Neural cell (in vitro differentiated cells): ENCODE data around the gene ATP2B2. TPM values are rescaled to one million over a fixed set of nuclear protein-coding genes. Genes with fewer than 3 reads are reported as not detected.

Source experiments
- H2AFZ ChIP-seq: fragments of 200-600, 300-800 bp; sonication (generic), shearing (Covaris generic); 2 replicates; pipeline ENCODE4 v1.6.0; 2014; ENCODE audit warnings: low read depth, mild to moderate bottlenecking, antibody characterized with exemption, low read length, moderate library complexity
- H3F3A ChIP-seq: fragments of 200-600 bp; shearing (Covaris generic); 2 replicates; pipeline ENCODE4 v1.6.1; 2016; ENCODE audit warnings: mild to moderate bottlenecking, moderate library complexity, mixed read lengths, antibody characterized with exemption, low read length; ENCODE audit not compliant: insufficient read depth, poor library complexity, severe bottlenecking
- H3K27ac ChIP-seq: fragments of 200-600, 300-800 bp; sonication (generic), shearing (Covaris generic); 2 replicates; pipeline ENCODE4 v1.5.1; 2014; ENCODE audit warnings: mild to moderate bottlenecking, low read length, moderate library complexity
- H3K27me3 ChIP-seq: fragments of 300-800, 200-600 bp; sonication (generic), shearing (Covaris generic); 2 replicates; pipeline ENCODE4 v1.6.0; 2014; ENCODE audit warnings: mild to moderate bottlenecking, low read depth, low read length, moderate library complexity; ENCODE audit not compliant: insufficient read depth
- H3K36me3 ChIP-seq: fragments of 300-800, 200-600 bp; sonication (generic), shearing (Covaris generic); 2 replicates; pipeline ENCODE4 v1.5.1; 2014; ENCODE audit warnings: mild to moderate bottlenecking, antibody characterized with exemption, low read length, moderate library complexity; ENCODE audit not compliant: insufficient read depth
- H3K4me2 ChIP-seq: fragments of 300-800, 200-600 bp; sonication (generic), shearing (Covaris generic); 2 replicates; pipeline ENCODE4 v1.6.0; 2014; ENCODE audit warnings: mild to moderate bottlenecking, low read length
- H3K4me3 ChIP-seq: fragments of 300-800, 200-600 bp; sonication (generic), shearing (Covaris generic); 2 replicates; pipeline ENCODE4 v1.5.1; 2014; ENCODE audit warnings: mild to moderate bottlenecking, low read length, moderate library complexity
- H3K79me2 ChIP-seq: fragments of 200-600 bp; shearing (Covaris generic); replicated peaks from 2 replicates; pipeline ENCODE4 v1.6.0; 2014; ENCODE audit warnings: mild to moderate bottlenecking, low read length, moderate library complexity; ENCODE audit not compliant: insufficient read depth
- H3K9ac ChIP-seq: fragments of 300-800, 200-600 bp; sonication (generic), shearing (Covaris generic); 2 replicates; pipeline ENCODE4 v1.6.1; 2016; ENCODE audit warnings: mild to moderate bottlenecking, low read length, mixed read lengths
- H3K9me2 ChIP-seq: fragments of 200-600 bp; shearing (Covaris generic); 2 replicates; pipeline ENCODE4 v1.6.1; 2016; ENCODE audit warnings: mild to moderate bottlenecking, low read length, mixed read lengths; ENCODE audit not compliant: insufficient read depth
- H3K9me3 ChIP-seq: fragments of 200-600, 300-800 bp; sonication (generic), shearing (Covaris generic); 2 replicates; pipeline ENCODE4 v1.6.1; 2016; ENCODE audit warnings: mild to moderate bottlenecking, mixed run types, low read length, moderate library complexity, mixed read lengths
- H4K20me1 ChIP-seq: fragments of 200-600 bp; shearing (Covaris generic); 2 replicates; pipeline ENCODE4 v1.6.1; 2016; ENCODE audit warnings: mild to moderate bottlenecking, mixed run types; ENCODE audit not compliant: insufficient read depth
- EP300 ChIP-seq: fragments of 450-650 bp; conservative IDR thresholded peaks from 2 replicates; pipeline ENCODE4 v1.6.1; 2014; ENCODE audit warnings: antibody characterized with exemption, mild to moderate bottlenecking, moderate library complexity; ENCODE audit not compliant: poor library complexity, severe bottlenecking
- EZH2 ChIP-seq: fragments of 200-600, 300-800 bp; shearing (Covaris generic), sonication (generic); IDR thresholded peaks from 2 replicates; pipeline ENCODE4 v1.6.1; 2014; ENCODE audit warnings: antibody characterized with exemption, low read length, borderline replicate concordance, mild to moderate bottlenecking; ENCODE audit not compliant: insufficient read depth, poor library complexity, severe bottlenecking
- MXI1 ChIP-seq: fragments of 450-650 bp; conservative IDR thresholded peaks from 2 replicates; pipeline ENCODE4 v1.6.1; 2014; ENCODE audit warnings: antibody characterized with exemption, mild to moderate bottlenecking; ENCODE audit not compliant: poor library complexity, severe bottlenecking
- POLR2AphosphoS5 ChIP-seq: IDR thresholded peaks from 2 replicates; pipeline ENCODE4 v1.6.1; 2012
- RAD21 ChIP-seq: fragments of 450-650 bp; conservative IDR thresholded peaks from 2 replicates; pipeline ENCODE4 v1.6.1; 2014; ENCODE audit warnings: antibody characterized with exemption, mild to moderate bottlenecking, moderate library complexity
- SMC3 ChIP-seq: fragments of 450-650 bp; conservative IDR thresholded peaks from 2 replicates; pipeline ENCODE4 v1.6.1; 2014; ENCODE audit warnings: antibody characterized with exemption, mild to moderate bottlenecking, moderate library complexity; ENCODE audit not compliant: poor library complexity
- TAF1 ChIP-seq: IDR thresholded peaks from 2 replicates; pipeline ENCODE4 v1.6.1; 2012; ENCODE audit warnings: low read depth
- polyA plus RNA-seq: library from polyadenylated mRNA; depleted of rRNA; stranded (reverse); fragments of >200 nt; gene quantifications from 2 replicates; pipeline ENCODE4 v1.2.3, GENCODE V29; 2014
- TF ChIP-seq, protein P1 (sequence below): fragments of 450-650 bp; IDR thresholded peaks from 2 replicates; pipeline ENCODE4 v1.5.1; 2014; ENCODE audit warnings: antibody characterized with exemption, mild to moderate bottlenecking, moderate library complexity; ENCODE audit not compliant: poor library complexity, severe bottlenecking
- TF ChIP-seq, protein P2 (sequence below): IDR thresholded peaks from 2 replicates; pipeline ENCODE4 v1.6.1; 2012; ENCODE audit warnings: borderline replicate concordance

The ATP2B2 gene
- polyA plus RNA-seq, 1 donor from 2014 or later: 8.3 TPM

DNA sequence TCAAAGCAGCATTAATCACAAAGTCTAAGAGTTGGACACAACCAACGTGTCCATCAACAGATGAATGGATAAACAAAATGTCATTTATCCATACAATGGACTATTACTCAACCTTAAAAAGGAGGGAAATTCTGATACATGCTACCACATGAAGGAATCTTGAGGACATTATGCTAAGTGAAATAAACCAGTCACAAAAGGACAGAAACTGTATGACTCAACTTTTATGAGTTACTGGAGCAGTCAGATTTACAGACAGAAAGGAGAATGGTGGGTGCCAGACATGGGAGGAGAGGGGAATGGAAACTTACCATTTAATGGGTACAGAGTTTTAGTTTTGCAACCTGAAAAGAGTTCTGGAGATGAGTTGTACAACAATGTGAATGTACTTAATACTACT, 141.5 kb downstream of the ATP2B2 start:
- TF ChIP-seq MXI1: no peak
- TF ChIP-seq EP300: no peak
- no peak for TF ChIP-seq RAD21
- TF ChIP-seq SMC3: no peak
- no peak for TF ChIP-seq TAF1
- TF ChIP-seq, protein P1, sequence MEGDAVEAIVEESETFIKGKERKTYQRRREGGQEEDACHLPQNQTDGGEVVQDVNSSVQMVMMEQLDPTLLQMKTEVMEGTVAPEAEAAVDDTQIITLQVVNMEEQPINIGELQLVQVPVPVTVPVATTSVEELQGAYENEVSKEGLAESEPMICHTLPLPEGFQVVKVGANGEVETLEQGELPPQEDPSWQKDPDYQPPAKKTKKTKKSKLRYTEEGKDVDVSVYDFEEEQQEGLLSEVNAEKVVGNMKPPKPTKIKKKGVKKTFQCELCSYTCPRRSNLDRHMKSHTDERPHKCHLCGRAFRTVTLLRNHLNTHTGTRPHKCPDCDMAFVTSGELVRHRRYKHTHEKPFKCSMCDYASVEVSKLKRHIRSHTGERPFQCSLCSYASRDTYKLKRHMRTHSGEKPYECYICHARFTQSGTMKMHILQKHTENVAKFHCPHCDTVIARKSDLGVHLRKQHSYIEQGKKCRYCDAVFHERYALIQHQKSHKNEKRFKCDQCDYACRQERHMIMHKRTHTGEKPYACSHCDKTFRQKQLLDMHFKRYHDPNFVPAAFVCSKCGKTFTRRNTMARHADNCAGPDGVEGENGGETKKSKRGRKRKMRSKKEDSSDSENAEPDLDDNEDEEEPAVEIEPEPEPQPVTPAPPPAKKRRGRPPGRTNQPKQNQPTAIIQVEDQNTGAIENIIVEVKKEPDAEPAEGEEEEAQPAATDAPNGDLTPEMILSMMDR: no peak
- no peak for TF ChIP-seq POLR2AphosphoS5
- TF ChIP-seq, protein P2, sequence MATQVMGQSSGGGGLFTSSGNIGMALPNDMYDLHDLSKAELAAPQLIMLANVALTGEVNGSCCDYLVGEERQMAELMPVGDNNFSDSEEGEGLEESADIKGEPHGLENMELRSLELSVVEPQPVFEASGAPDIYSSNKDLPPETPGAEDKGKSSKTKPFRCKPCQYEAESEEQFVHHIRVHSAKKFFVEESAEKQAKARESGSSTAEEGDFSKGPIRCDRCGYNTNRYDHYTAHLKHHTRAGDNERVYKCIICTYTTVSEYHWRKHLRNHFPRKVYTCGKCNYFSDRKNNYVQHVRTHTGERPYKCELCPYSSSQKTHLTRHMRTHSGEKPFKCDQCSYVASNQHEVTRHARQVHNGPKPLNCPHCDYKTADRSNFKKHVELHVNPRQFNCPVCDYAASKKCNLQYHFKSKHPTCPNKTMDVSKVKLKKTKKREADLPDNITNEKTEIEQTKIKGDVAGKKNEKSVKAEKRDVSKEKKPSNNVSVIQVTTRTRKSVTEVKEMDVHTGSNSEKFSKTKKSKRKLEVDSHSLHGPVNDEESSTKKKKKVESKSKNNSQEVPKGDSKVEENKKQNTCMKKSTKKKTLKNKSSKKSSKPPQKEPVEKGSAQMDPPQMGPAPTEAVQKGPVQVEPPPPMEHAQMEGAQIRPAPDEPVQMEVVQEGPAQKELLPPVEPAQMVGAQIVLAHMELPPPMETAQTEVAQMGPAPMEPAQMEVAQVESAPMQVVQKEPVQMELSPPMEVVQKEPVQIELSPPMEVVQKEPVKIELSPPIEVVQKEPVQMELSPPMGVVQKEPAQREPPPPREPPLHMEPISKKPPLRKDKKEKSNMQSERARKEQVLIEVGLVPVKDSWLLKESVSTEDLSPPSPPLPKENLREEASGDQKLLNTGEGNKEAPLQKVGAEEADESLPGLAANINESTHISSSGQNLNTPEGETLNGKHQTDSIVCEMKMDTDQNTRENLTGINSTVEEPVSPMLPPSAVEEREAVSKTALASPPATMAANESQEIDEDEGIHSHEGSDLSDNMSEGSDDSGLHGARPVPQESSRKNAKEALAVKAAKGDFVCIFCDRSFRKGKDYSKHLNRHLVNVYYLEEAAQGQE: no peak
- no peak for TF ChIP-seq EZH2
- Histone ChIP-seq H3K36me3 (no peaks in the 10 kb centered on the region), H3K27ac (no peak overlapping the region)

DNA sequence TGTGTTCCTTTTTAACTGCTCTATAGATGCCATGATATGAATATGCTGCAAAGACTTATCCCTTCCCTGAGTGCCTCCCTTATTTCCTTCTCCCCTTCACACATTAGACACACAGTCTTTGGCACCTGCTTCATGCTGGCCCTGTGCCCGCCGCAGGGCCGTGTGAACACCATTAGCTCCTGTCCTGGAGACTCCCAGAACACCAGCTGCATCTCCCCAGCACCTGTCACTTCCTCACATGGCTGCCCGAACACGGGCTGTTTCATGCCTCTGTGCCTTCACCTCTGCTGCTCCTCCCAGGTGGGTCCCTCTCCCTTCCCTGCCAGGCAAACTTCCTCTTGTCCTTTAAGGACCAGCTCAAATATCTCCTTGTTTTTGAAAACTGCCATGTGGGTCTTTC, 144.0 kb downstream of the ATP2B2 start:
- peaks cover 4% of the 10 kb centered on the region for H3K9me3 ChIP-seq
- no peaks in the 10 kb centered on the region for H3K79me2 ChIP-seq
- H3K27me3 ChIP-seq: no peaks in the 10 kb centered on the region
- H2AFZ ChIP-seq: no peak overlapping the region
- no peak overlapping the region for H3K4me2 ChIP-seq
- H4K20me1 ChIP-seq: no peaks in the 10 kb centered on the region
- no peaks in the 10 kb centered on the region for H3K36me3 ChIP-seq
- no peak overlapping the region for H3K9ac ChIP-seq
- H3K9me2 ChIP-seq: no peaks in the 10 kb centered on the region
- no peak overlapping the region for H3K27ac ChIP-seq
- TF ChIP-seq MXI1: no peak
- TF ChIP-seq POLR2AphosphoS5: no peak
- TF ChIP-seq EP300: no peak
- TF ChIP-seq, protein P2: no peak
- no peak for TF ChIP-seq RAD21
- no peak for TF ChIP-seq TAF1
- no peak for TF ChIP-seq SMC3
- TF ChIP-seq, protein P1: no peak
- no peak for TF ChIP-seq EZH2
- H3F3A ChIP-seq: no peaks in the 10 kb centered on the region
- no peak overlapping the region for H3K4me3 ChIP-seq

More for the DNA sequence above, 141.5 kb downstream of the ATP2B2 start:
- no peak overlapping the region for H2AFZ ChIP-seq
- no peaks in the 10 kb centered on the region for H3K79me2 ChIP-seq
- no peaks in the 10 kb centered on the region for H3F3A ChIP-seq
- H3K9me3 ChIP-seq: peaks cover 4% of the 10 kb centered on the region
- no peak overlapping the region for H3K4me3 ChIP-seq
- no peak overlapping the region for H3K4me2 ChIP-seq
- no peaks in the 10 kb centered on the region for H4K20me1 ChIP-seq
- H3K9ac ChIP-seq: no peak overlapping the region
- no peaks in the 10 kb centered on the region for H3K27me3 ChIP-seq
- no peaks in the 10 kb centered on the region for H3K9me2 ChIP-seq
